ENCODE measurements around the gene STAB1.

DNA sequence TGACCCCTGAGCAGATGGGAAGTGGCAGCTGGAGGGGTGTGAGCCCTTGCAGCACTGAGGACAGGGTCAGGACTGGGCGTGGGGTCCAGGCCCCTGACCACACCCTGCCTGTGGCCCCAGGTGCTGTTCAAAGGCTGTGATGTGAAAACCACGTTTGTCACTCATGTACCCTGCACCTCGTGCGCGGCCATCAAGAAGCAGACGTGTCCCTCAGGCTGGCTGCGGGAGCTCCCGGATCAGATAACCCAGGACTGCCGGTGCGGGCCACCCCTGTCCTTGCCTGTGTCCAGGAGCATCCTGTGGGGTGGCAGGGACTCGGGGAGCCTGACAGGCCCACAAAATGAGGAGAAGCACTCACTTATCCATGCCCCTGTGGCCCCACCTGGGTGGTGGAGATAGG lies 5.9 kb downstream of the STAB1 start:
- TF ChIP-seq, protein P1, sequence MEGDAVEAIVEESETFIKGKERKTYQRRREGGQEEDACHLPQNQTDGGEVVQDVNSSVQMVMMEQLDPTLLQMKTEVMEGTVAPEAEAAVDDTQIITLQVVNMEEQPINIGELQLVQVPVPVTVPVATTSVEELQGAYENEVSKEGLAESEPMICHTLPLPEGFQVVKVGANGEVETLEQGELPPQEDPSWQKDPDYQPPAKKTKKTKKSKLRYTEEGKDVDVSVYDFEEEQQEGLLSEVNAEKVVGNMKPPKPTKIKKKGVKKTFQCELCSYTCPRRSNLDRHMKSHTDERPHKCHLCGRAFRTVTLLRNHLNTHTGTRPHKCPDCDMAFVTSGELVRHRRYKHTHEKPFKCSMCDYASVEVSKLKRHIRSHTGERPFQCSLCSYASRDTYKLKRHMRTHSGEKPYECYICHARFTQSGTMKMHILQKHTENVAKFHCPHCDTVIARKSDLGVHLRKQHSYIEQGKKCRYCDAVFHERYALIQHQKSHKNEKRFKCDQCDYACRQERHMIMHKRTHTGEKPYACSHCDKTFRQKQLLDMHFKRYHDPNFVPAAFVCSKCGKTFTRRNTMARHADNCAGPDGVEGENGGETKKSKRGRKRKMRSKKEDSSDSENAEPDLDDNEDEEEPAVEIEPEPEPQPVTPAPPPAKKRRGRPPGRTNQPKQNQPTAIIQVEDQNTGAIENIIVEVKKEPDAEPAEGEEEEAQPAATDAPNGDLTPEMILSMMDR (IDR thresholded peaks at IDR 0.05) = no peak
- TF ChIP-seq POLR2A (IDR thresholded peaks at IDR 0.05) = no peak
